HG03565 (cell line): ENCODE results near the gene HPS4.

ENCODE experiments used
- ATAC-seq: cut with Tn5 transposase; IDR thresholded peaks from one replicate; pipeline ENCODE4 v1.9.1; 2021; ENCODE audit warnings: mild to moderate bottlenecking, moderate library complexity; ENCODE audit not compliant: unreplicated experiment

Gene HPS4

GRCh38 chr22:26499188-26499703, 15.7 kb upstream of the HPS4 start:
- ATAC-seq: no peak

DNA sequence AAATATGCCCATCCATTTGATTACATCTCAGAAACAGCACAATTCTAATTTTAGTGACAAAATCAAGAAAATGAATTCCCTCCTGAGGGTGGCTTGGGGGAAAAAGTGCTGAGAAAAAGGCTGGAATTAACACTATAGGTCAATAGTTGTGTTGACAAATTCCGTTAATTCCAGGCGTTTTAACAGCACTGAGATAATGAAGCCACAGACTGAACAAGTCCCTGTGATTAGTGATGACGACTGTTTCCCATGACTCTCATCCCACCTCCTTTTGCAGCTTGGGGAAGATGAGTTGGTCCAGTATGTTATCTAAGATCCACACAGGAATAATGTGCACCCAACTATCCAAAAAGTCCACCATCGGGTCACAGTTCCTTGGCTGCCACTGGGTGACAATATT, 12.9 kb upstream of the HPS4 start:
- ATAC-seq: no peak

DNA sequence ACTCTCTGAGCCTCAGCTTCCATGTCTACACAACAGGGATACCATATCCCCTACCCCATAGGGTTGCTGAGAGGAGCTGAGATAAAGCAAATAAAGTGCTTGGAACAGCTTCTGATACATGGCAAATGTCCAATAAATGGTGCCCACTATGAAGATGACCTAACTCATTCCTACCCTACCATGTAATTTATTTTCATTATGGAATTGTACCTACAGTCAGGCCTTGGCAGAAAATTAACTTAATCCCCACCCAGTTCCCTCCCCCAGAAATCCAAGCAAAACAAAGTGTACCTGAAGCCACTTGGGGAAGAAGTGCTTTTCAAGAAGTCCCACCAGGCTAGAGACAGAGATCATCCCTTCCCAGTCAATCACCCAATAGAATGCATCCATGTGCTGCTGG, 10.9 kb upstream of the HPS4 start:
- no peak for ATAC-seq

DNA sequence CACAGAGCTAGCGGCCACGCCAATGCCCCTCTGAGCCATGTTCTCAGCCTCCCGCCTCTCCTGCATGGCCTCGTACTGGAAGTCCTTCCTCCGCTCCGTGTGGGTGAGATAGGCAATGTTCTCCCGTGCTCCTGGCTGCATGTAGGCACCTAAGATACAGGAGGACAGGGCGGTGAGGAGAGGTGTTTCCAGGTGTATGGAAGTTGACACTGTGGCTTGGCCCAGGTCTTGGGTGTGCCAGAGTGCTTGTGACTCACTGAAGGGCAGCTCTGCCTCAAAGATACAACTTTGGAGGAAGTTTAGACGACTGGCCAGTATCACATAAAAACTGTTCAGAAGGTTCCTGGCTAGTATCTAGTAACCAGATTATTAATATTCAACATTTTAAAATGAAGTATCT, 8.6 kb upstream of the HPS4 start:
- ATAC-seq: no peak

DNA sequence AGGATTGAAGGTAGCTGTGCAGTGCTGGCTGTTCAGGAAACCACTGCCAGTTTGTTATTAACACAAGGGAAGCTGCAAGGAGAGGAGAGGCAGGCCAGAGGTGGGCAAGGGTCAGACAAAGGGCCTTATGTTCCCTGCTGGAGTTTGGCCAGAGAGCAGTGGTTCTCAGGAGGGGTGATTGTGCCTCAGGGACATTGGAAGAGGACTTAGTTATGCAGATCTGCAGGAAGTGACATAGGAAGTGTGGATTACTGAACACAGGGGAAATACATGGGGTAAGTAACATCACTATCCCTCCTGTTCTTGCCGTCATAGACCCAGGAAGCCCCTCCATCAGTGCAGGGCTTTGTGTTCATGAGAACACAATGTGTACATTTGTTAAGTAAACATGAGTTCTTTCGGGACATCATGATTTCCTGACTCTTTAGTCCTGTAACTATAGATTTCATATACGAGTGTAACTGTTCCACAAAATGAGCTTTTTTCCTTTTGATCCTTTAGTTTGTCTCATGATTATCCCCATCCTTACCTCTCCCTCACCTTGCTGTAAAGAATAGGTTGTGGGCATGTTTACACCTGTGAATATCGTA, 6.0 kb upstream of the HPS4 start:
- no peak for ATAC-seq

- ATAC-seq: no peak
Observed at GRCh38 chr22:26487996-26488395, 4.4 kb upstream of the HPS4 start.

DNA sequence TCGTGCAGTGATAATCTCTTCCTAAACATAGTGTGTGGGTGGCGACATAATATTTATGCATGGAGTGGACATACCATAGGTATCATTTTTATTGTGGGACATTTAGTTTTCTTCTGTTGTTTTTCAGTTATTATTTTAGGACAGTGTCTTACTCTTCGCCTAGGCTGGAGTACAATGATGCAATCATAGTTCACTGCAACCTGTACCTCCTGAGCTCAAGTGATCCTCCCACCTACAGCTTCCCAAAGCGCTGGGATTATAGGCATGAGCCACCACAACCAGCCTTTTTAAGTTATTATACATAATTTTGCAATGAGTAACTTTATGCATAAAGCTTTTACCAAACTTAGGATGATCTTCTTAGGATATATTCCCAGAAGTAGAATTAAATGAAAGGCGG, 2.8 kb upstream of the HPS4 start:
- ATAC-seq: no peak

GRCh38 chr22:26485806-26486390, 2.3 kb upstream of the HPS4 start:
- no peak for ATAC-seq

DNA sequence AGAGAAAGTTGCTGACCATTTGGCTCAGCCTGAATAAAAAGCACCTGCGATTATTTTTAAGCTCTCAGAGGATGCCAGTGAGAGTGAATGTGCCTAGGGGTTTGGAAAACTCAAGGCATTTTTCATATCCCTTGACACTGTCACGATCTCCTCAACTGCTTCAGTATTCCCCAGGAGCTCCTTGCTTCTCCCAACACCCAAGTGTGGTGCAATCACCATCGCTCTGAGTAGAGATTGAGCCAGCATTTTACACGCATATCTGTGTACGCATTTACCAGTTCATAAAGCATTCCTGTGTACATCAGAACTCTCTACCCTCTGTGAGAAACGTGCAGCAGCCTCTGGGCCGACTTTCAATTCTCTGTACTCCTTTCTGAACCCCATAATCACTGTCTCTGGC, 1.4 kb upstream of the HPS4 start:
- no peak for ATAC-seq

DNA sequence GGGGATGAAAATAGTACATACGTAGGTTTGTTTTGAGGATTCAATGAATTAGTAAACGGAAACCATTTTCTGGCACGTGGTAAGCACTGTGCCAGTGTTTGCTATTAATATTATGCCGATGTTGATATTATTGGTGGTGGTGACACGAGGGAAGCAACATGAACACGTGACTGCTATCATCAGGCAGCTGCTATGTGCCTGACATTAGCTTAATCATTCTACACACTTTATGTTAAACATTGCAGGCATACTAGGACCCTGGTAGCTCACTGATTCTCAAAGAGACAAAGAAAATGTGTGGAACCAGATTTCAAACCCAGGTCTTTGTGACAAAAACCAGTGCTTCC, 750 bp upstream of the HPS4 start:
- no peak for ATAC-seq

DNA sequence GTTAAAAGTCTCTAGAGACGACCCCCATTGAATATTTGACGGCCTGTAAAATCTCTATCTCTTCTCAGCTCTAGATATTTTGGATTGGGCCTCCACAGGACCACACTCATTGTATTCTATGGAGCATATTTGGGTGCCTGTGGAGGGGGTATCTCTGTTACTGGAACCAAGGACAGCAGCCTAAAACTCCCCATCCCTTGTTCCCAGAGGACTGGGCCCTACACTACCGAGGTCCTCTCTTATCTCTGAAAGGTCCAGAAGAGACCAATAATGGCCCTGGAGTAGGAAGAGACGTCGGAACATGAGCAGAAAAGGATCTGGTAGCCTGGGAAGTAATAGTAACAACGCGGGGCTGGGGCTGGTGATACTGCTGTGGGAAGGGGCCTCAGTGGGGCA, 542 bp downstream of the HPS4 start:
- ATAC-seq: no peak

DNA sequence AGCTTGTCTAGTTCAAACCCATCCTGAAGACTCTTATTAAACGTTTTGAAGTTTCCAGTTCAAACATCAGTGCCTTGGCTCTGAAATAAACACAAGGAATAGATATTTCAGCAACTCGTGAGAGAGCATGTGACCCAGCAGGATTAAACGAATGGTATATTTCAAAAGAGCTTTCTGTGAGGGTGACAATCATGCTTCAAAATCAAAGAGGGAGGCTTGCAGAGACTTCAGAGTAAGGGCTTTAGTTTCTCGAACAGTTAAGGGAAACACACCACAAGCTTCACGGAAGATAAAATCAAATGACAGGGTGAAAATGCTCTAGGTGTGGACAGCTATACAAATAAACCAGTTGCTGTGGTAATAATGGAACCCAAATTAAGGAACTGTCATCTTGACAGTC, 1.4 kb downstream of the HPS4 start:
- ATAC-seq: no peak

GRCh38 chr22:26481694-26482093, 1.9 kb downstream of the HPS4 start:
- no peak for ATAC-seq

- no peak for ATAC-seq
Observed at GRCh38 chr22:26481112-26481693, 2.4 kb downstream of the HPS4 start.

- no peak for ATAC-seq
Observed at GRCh38 chr22:26480611-26480932, 3.0 kb downstream of the HPS4 start.

DNA sequence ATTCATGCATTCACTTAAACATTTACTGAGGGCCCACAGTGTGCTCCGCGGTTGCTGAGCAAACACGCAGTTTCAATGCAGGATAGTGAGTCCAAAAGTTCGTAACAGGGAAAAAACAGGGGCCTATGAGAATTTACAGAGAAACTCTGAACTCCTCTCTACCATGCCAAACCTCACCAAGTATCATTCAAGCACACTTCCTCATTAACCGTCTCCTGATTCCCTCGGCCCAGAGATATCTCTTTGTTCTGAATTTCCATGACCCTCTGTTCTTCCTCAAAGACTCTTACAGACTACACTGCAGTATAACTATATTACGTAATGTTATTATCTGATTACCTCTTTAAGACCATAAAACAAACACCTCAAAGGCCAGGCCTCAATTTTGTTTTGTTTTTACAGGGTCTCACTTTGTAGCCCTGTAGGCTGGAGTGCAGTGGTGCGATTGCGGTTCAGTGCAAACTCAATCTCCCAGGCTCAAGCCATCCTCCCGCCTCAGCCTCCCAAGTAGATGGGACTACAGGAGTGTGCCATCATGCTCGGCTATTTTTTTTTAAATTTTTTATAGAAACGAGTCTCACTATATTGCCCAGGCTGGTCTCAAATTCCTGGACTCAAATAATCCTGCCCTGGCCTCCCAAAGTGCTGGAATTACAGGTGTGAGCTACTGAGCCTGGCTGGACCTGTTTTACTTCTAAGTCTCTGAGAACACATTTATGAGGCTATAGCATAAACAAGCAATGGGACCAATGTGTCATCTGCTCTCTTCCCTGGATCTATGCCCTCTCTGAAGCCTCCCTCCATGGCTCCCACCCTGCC, 3.6 kb downstream of the HPS4 start:
- ATAC-seq: no peak

DNA sequence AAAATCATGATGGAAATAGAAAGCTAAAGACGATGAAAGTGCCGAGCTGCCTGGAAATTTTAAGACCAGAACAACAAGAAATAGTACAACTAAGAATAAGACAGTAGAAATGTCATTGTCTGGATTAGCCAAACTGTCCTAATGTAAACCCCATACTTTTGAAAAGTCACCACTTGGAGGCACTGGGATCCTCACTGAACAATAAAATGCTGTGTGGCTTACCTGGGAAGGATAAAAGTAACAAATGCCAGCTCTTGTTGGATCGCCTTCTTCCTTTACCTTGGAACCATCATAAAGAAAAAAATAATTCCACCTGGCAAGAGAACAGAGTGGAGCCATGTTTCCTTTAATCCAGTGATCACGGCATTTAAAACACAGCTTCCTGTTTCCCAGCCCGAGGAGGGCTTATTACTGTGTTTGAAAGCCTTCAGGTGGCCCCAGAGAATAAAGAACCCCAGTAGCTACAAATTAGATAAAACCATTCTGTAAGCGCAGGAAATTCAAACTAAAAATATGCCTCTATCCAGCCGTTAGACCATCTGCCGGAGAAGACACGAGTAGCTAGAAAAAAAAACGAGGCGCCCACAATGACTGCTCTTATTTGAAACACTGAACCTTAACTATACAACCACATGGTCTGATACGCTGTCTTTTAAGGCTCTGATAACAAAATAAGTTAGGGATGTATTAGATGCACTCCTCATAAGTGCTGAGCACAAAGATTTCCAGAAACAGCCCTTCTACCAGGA, 4.4 kb downstream of the HPS4 start:
- ATAC-seq: no peak

DNA sequence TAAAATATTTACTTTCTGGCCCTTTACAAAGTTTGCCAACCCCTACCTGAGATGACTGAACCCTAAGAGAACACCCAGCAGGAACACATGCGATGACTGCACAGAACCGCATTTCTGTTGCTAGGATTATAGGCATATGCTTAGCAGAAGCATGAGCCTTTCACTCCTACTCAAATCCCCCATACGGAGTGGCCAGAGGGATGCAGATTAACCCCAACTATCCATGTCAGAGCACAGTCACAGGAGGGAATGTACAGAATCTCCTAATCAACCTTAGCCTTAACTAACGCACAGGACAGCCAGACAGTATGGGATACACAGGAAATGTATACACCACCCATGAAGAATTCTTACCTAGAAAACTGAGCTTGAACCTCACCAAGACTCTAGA, 6.2 kb downstream of the HPS4 start:
- ATAC-seq: no peak

- ATAC-seq: no peak
Observed at GRCh38 chr22:26476705-26477340, 6.8 kb downstream of the HPS4 start.

DNA sequence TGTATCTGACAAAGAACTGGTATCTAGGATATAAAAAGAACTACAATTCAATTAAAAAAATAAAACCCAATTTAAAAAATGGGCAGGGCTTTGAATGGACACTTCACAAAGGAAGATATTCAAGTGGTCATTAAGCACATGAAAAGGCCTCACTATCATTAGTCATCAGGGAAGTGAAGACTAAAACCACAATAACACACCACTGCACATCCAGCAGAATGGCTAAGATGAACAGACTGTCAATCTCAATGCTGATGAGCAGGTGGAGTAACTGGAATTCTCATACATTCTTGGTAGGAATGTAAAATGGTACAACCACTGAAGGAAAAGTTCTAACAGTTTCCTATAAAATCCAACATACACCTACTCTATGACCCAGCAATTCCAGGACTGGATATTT, 8.9 kb downstream of the HPS4 start:
- no peak for ATAC-seq

- ATAC-seq: no peak
Observed at GRCh38 chr22:26471522-26471921, 12.1 kb downstream of the HPS4 start.
